GM18517 (cell line): ENCODE data around the gene CACNA2D1.

Experiments used
- ATAC-seq: cut with Tn5 transposase; IDR thresholded peaks from one replicate; pipeline ENCODE4 v1.9.1; 2021; ENCODE audit warnings: mild to moderate bottlenecking, moderate library complexity; ENCODE audit not compliant: unreplicated experiment

Gene CACNA2D1

GRCh38 chr7:82347808-82348207 lies 95.8 kb downstream of the CACNA2D1 start:
- ATAC-seq = no peak

GRCh38 chr7:82345886-82346285 lies 97.7 kb downstream of the CACNA2D1 start:
- no peak for ATAC-seq

GRCh38 chr7:82343716-82344115 lies 99.9 kb downstream of the CACNA2D1 start:
- no peak for ATAC-seq

GRCh38 chr7:82339958-82340357 lies 103.6 kb downstream of the CACNA2D1 start:
- ATAC-seq = no peak

DNA sequence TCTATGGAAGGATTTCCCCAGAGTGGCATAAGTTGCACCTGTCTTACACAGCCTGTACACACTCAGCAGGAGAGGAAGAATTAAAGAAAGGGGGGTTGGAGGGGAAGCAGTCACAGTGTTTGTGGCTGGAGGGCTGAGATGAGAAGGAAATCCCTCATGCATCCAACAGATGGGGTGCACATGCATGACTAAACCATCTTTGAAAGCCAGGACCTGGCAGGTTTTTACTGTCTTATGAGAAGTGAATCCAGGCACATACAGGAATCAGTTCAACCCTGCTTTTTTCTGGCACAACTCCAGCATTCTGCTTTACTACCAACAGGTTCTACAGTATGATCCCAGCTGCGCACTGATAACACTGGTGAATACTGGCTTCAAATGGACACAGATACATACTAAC lies 107.7 kb downstream of the CACNA2D1 start:
- ATAC-seq = no peak

DNA sequence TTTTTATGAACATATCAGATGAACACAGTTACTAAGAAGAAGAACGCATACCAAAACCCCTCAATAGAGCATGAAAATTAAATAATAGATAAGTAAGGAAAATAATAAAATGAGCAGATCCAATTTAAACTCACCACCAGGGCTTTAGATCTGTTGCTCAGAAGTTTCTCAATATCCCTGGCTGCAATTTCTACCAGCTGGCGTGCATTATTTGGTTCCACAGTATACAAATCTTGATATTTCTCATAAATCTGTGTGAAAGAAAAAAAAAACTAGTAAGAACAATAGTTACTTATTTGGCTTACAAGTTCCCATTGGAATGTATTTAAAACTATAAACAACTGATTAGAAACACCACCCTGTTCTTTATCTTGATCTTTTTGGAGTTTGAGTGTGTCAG lies 108.6 kb downstream of the CACNA2D1 start:
- ATAC-seq = no peak

DNA sequence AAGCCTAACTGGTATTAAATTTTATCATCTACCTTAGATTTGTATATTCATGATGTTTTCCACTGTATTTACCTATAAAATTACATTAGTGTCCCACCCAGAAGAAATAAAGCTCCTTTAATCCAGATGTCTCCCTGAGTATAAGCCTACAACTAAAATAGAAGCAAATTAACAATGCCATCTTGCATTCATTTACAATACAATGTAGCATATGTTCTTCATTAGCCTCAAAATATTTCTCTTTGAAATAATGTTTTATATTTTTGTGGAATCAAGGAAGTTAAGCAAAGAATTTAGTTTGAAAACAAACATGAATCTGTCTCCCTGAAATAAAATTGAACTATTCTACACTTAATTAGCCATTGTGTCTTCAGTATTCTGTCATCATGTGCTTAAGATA lies 112.3 kb downstream of the CACNA2D1 start:
- no peak for ATAC-seq

- ATAC-seq = no peak
These were observed 112.8 kb downstream of the CACNA2D1 start for GRCh38 chr7:82330706-82331215.

DNA sequence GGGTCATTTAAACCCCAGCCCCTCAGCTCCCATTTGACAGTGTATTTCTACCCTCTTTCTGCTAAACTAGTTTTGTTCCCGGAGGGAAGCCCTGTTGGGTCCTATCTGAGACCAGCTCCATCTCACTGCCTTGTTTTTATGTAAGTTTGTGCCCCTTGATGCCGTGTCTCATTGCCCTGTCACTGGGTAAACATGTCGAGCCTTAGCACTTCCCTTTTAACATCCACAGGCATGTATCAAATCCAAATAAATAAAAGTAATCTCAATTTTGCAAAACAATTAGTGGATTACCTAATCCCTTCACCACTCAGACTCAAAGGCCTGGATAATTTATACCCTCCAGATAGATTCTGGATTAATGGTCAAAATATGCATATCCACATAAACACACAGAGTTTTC lies 115.7 kb downstream of the CACNA2D1 start:
- no peak for ATAC-seq

GRCh38 chr7:82325416-82325815 lies 118.2 kb downstream of the CACNA2D1 start:
- no peak for ATAC-seq

DNA sequence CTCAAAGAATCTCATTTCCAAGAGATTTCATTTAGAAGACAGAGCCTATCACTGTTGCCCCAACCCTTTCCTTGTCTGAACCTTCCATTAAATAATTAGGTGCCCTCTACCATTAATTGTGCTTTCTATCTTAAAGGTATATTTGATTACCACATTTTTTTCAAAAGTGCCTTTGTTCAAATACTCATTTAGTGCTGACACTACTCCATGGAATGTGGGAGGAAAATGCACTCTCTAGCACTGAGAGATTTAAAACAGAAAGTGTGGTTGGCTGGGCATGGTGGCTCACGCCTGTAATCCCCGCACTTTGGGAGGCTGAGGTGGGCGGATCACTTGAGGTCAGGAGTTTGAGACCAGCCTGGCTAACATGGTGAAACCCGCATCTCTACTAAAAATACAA lies 119.8 kb downstream of the CACNA2D1 start:
- no peak for ATAC-seq

DNA sequence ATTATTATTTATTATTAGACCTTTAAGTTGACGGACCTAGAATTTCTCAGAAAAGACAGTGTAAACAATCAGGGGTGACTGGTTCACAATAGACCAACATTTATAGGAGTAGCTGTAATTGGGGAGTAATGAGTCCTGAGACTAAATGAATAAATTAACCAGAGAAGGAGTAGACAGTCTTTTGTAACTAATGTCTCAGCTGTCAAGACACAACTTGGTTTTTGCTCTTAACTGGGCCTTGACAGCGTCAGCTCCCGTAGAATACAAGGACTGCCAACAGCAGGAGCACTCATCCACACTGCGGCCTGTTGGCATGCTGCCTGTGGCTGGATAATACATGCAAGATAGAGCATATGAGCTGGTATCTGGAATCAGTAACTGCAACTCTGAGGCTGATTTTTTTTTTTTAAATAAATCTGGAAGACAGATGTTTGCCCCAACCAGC lies 123.9 kb downstream of the CACNA2D1 start:
- no peak for ATAC-seq

GRCh38 chr7:82318786-82319185 lies 124.8 kb downstream of the CACNA2D1 start:
- ATAC-seq = no peak

- ATAC-seq = no peak
These were observed 125.8 kb downstream of the CACNA2D1 start for GRCh38 chr7:82317760-82318159.

DNA sequence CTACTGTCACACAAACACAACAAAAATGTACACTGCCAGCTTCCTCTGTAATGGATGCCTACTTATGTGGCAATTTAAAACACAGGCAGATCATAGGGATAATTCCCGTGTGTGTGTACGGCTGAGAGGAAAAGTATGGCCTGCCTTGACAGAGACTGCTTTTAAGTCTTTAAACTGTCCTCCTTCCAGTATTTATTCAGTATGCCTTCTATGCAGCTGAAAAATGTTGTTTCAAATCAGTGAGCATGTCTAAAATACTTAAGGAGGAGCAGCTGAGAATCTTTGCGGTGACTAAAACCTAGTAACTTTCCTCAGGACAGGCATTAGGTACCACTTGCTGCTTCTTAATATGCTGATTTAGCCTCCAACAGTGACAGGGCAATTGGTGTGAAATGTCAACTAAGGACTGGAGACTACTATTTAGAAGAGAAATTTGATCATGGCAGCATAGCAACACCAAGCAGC lies 126.3 kb downstream of the CACNA2D1 start:
- ATAC-seq = no peak

GRCh38 chr7:82313269-82313668 lies 130.3 kb downstream of the CACNA2D1 start:
- ATAC-seq = no peak

GRCh38 chr7:82312646-82313045 lies 130.9 kb downstream of the CACNA2D1 start:
- no peak for ATAC-seq

DNA sequence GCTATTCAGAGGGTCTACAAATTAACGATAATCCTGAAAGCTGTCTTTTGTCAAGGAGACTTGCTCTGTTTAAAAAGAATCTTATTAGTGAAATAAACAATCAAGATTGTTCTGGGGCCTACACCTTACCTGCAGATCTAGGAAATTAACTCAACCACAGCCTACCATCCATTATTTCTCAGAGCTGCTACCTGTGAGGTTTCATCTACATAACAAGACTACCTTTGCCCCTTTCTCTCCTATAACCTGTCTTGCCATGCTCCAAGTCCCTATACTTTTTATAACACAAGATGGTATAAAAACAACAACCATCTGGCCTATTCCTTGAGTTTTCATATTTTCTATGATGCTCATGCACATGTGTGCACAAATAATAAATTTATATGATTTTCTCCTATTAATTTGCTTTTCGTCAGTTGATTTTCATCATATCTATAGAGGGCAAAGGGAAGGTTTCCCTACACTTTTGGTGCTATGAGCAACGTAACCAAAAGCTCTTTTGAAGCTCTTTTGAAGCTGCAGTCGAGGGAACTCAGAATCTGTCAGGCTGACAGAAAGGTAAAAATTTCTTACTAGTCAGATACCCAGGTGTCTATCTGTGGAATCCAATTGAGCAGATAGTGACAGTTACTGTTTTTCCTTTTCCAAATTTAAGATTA lies 138.1 kb downstream of the CACNA2D1 start:
- no peak for ATAC-seq

GRCh38 chr7:82294865-82295264 lies 148.7 kb downstream of the CACNA2D1 start:
- no peak for ATAC-seq

DNA sequence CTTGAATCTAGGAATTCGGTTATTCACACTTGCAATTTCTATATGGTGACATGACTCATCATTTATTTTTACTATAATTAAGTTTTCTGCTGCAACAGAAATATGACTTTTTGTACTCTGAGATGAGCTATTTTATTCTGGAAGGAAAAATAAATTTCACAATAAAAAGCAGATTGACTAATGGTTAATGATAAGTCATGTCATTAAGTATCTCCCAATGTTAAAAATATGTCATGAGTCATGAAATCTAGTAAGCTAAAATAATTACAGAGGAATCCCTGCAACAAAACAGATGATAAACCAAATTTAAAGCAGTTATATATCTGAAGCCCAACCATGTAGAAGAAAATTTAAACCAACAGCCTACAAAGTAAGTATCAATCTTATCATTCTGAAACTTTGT lies 149.2 kb downstream of the CACNA2D1 start:
- no peak for ATAC-seq

DNA sequence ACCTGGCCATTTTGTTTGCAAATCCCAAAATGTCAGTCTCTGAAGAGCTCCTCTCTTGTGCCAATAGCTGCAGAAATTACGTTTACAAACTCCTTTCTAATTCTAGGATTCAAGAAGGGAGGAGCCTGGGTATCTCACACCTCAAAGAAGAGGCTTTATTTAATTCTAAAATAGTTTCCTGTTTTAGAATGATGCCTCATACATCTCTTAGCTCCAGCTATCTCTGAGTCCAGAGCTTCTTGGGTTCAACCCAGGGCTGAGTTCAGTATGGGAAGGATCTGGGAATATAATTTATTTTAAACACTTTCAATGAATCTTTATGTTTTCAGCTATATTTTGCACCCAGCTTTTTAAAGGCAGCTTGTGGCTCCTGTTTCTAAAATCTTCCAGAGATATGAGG lies 150.1 kb downstream of the CACNA2D1 start:
- no peak for ATAC-seq

GRCh38 chr7:82291931-82292330 lies 151.6 kb downstream of the CACNA2D1 start:
- no peak for ATAC-seq

GRCh38 chr7:82289889-82290288 lies 153.7 kb downstream of the CACNA2D1 start:
- ATAC-seq = no peak
